H1 (cell line): ENCODE data around the gene RNU6-8. TPM values are rescaled to one million over a fixed set of nuclear protein-coding genes. Genes with fewer than 3 reads are reported as not detected.

Source experiments
- CTCF ChIA-PET: fragments of 300-600 bp; sonication (Branson Sonifier 250); formaldehyde crosslinking; loops from one replicate; lab custom pipeline; 2021; ENCODE audit not compliant: partially characterized antibody; lab: Charles Lee
- POLR2A ChIA-PET: fragments of 300-600 bp; sonication (Branson Sonifier 250); formaldehyde crosslinking; loops from one replicate; lab custom pipeline; 2021; ENCODE audit warnings: inconsistent platforms; ENCODE audit not compliant: partially characterized antibody; lab: Charles Lee
- DNase-seq, 2 experiments: peaks; one replicate each; pipeline versions ENCODE4 v3.0.0 to v3.0.0-alpha.2; 2010 to 2022; ENCODE audit warnings: low spot score in 2 of 2, low read depth in 1 of 2, mixed read lengths in 1 of 2
- FAIRE-seq: peaks from 2 replicates; lab custom pipeline; 2011; peaks lifted over from hg19 to GRCh38; lab: Jason Lieb, UNC
- H2AFZ ChIP-seq: 2 replicates; pipeline ENCODE4 v1.8.1; 2012; ENCODE audit warnings: low read length, inconsistent platforms
- H2AK5ac ChIP-seq: 2 replicates; pipeline ENCODE4 v1.6.1; 2013; ENCODE audit warnings: low read depth, low read length
- H2BK120ac ChIP-seq: replicated peaks from 2 replicates; pipeline ENCODE3; 2013; ENCODE audit warnings: low read depth, low read length, inconsistent platforms
- H2BK12ac ChIP-seq: 2 replicates; pipeline ENCODE4 v1.6.1; 2013; ENCODE audit warnings: low read depth, low read length
- H2BK15ac ChIP-seq: 2 replicates; pipeline ENCODE4 v1.6.1; 2013; ENCODE audit warnings: low read length
- H2BK20ac ChIP-seq: 2 replicates; pipeline ENCODE4 v1.6.1; 2013; ENCODE audit warnings: low read length
- H2BK5ac ChIP-seq: 2 replicates; pipeline ENCODE4 v1.6.1; 2013; ENCODE audit warnings: low read depth, low read length
- H3K14ac ChIP-seq: 2 replicates; pipeline ENCODE4 v1.6.1; 2013; ENCODE audit warnings: inconsistent platforms; ENCODE audit not compliant: insufficient read length
- H3K18ac ChIP-seq: 2 replicates; pipeline ENCODE4 v1.6.1; 2013; ENCODE audit warnings: low read length; ENCODE audit errors: extremely low read depth
- H3K23ac ChIP-seq: 2 replicates; pipeline ENCODE4 v1.6.1; 2013; ENCODE audit warnings: inconsistent platforms; ENCODE audit not compliant: insufficient read length
- H3K23me2 ChIP-seq: 2 replicates; pipeline ENCODE4 v1.6.1; 2013; ENCODE audit warnings: low read depth, low read length
- H3K27ac ChIP-seq: 2 replicates; pipeline ENCODE4 v1.6.1; 2011; ENCODE audit warnings: low read depth, low read length, inconsistent platforms
- H3K27me3 ChIP-seq, 4 experiments: replicated peaks in 1 of 4; 1 replicate in 1 of 4; 2 replicates in 3 of 4; pipeline versions ENCODE4 v1.6.1 to v1.8.1; 2011 to 2013; ENCODE audit warnings: low read length in 3 of 4, mild to moderate bottlenecking in 3 of 4, inconsistent platforms in 2 of 4, mixed read lengths in 2 of 4, moderate library complexity in 1 of 4; ENCODE audit not compliant: control insufficient read depth in 3 of 4, insufficient read depth in 3 of 4; ENCODE audit errors: extremely low read depth in 1 of 4
- H3K36me3 ChIP-seq, 4 experiments: 2 replicates each; pipeline versions ENCODE4 v1.6.1 to v1.8.1; 2011 to 2013; ENCODE audit warnings: mild to moderate bottlenecking in 4 of 4, low read length in 3 of 4, moderate library complexity in 2 of 4, control low read depth in 1 of 4, inconsistent platforms in 1 of 4; ENCODE audit not compliant: insufficient read depth in 4 of 4, control insufficient read depth in 2 of 4
- H3K4ac ChIP-seq: replicated peaks from 2 replicates; pipeline ENCODE3; 2013; ENCODE audit warnings: low read length, low read depth, mixed read lengths, inconsistent platforms; ENCODE audit not compliant: insufficient read length
- H3K4me1 ChIP-seq, 4 experiments: replicated peaks in 1 of 4; 1 replicate in 1 of 4; 2 replicates in 3 of 4; pipeline versions ENCODE4 v1.6.1 to v1.8.1; 2011 to 2013; ENCODE audit warnings: low read length in 3 of 4, inconsistent platforms in 2 of 4, mixed read lengths in 1 of 4; ENCODE audit not compliant: insufficient read depth in 4 of 4, control insufficient read depth in 3 of 4
- H3K4me2 ChIP-seq, 2 experiments: 2 replicates each; pipeline versions ENCODE4 v1.6.1 to v1.8.1; 2011 to 2013; ENCODE audit warnings: low read depth in 2 of 2, low read length in 2 of 2, control low read depth in 1 of 2, inconsistent platforms in 1 of 2, mild to moderate bottlenecking in 1 of 2; ENCODE audit not compliant: insufficient read depth in 1 of 2
- H3K4me3 ChIP-seq, 4 experiments: fragments of 200-600, 300-600 bp in 1 of 4; sonication (generic), shearing (Covaris generic), sonication (Bioruptor Twin) in 1 of 4; 2 replicates each; pipeline versions ENCODE4 v1.5.1 to v1.8.1; 2011 to 2016; ENCODE audit warnings: low read length in 4 of 4, low read depth in 3 of 4, control low read depth in 2 of 4, inconsistent platforms in 2 of 4, mild to moderate bottlenecking in 2 of 4, mixed read lengths in 1 of 4, moderate library complexity in 1 of 4; ENCODE audit not compliant: insufficient read depth in 2 of 4; ENCODE audit errors: extremely low read depth in 1 of 4
- H3K56ac ChIP-seq: replicated peaks from 2 replicates; pipeline ENCODE3; 2013; ENCODE audit warnings: low read depth, mild to moderate bottlenecking, mixed read lengths, low read length, inconsistent platforms; ENCODE audit not compliant: insufficient read length
- H3K79me1 ChIP-seq: 2 replicates; pipeline ENCODE4 v1.6.1; 2013; ENCODE audit warnings: low read depth, low read length, control low read depth
- H3K79me2 ChIP-seq, 2 experiments: 2 replicates each; pipeline versions ENCODE4 v1.6.1 to v1.8.1; 2012 to 2013; ENCODE audit warnings: low read length in 2 of 2, mild to moderate bottlenecking in 2 of 2, inconsistent platforms in 1 of 2; ENCODE audit not compliant: insufficient read depth in 2 of 2, control insufficient read depth in 1 of 2
- H3K9ac ChIP-seq, 4 experiments: replicated peaks in 1 of 4; 1 replicate in 1 of 4; 2 replicates in 3 of 4; pipeline versions ENCODE4 v1.6.1 to v1.8.1; 2011 to 2013; ENCODE audit warnings: low read depth in 3 of 4, low read length in 3 of 4, control low read depth in 2 of 4, mild to moderate bottlenecking in 2 of 4, moderate library complexity in 2 of 4, inconsistent platforms in 1 of 4; ENCODE audit errors: extremely low read depth in 1 of 4
- H3K9me3 ChIP-seq, 2 experiments: 2 replicates each; pipeline versions ENCODE4 v1.6.1 to v1.8.1; 2012 to 2013; ENCODE audit warnings: mild to moderate bottlenecking in 2 of 2, moderate library complexity in 2 of 2, control low read depth in 1 of 2, inconsistent platforms in 1 of 2, low read depth in 1 of 2, low read length in 1 of 2, mixed read lengths in 1 of 2; ENCODE audit not compliant: insufficient read depth in 2 of 2
- H4K20me1 ChIP-seq, 2 experiments: replicated peaks in 1 of 2; 2 replicates each; pipeline versions ENCODE3 to v1.8.1; 2011 to 2013; ENCODE audit warnings: inconsistent platforms in 2 of 2, low read length in 2 of 2, mild to moderate bottlenecking in 1 of 2; ENCODE audit not compliant: insufficient read depth in 2 of 2, control insufficient read depth in 1 of 2
- H4K5ac ChIP-seq: 2 replicates; pipeline ENCODE4 v1.6.1; 2013; ENCODE audit warnings: low read length, low read depth, mixed read lengths, inconsistent platforms; ENCODE audit not compliant: insufficient read length
- H4K8ac ChIP-seq: 2 replicates; pipeline ENCODE4 v1.8.0; 2013; ENCODE audit warnings: mild to moderate bottlenecking, moderate library complexity, low read length, inconsistent platforms; ENCODE audit not compliant: insufficient read depth; ENCODE audit errors: extremely low read depth
- H4K91ac ChIP-seq: replicated peaks from 2 replicates; pipeline ENCODE3; 2013; ENCODE audit warnings: low read length, mixed read lengths, inconsistent platforms; ENCODE audit not compliant: insufficient read length
- POU5F1 ChIP-seq: IDR thresholded peaks from 2 replicates; pipeline ENCODE4 v1.6.1; 2011; ENCODE audit warnings: low read depth, mild to moderate bottlenecking, low read length, moderate library complexity
- SP4 ChIP-seq: IDR thresholded peaks from 2 replicates; pipeline ENCODE4 v1.6.1; 2012; ENCODE audit warnings: low read length, inconsistent platforms
- TAF7 ChIP-seq: optimal IDR thresholded peaks from 2 replicates; pipeline ENCODE3; 2011; ENCODE audit warnings: low read depth, mild to moderate bottlenecking, inconsistent platforms, low read length, moderate library complexity, borderline replicate concordance
- WGBS, 2 experiments: shearing (Covaris generic) in 1 of 2; methylation state at CpG; one replicate each; pipeline versions ENCODE4 v1.1.6 to v1.1.7; 2013 to 2015; ENCODE audit warnings: low lambda C conversion rate in 2 of 2, mixed read lengths in 2 of 2, inconsistent platforms in 1 of 2, low coverage in 1 of 2, missing lambda C conversion rate in 1 of 2; ENCODE audit not compliant: insufficient replicate concordance in 2 of 2, insufficient coverage in 1 of 2, insufficient read length in 1 of 2; ENCODE audit errors: extremely low coverage in 1 of 2, missing lambda C conversion rate in 1 of 2; 5-methylcytosine and 5-hydroxymethylcytosine counted together
- polyA plus RNA-seq, 7 experiments: library from polyadenylated mRNA; depleted of rRNA in 3 of 7; stranded (reverse) in 5 of 7; unstranded in 2 of 7; fragments of >200 nt in 5 of 7; fragments of 200-250 nt in 2 of 7; gene quantifications; 1 replicate in 5 of 7; 2 replicates in 1 of 7; 4 replicates in 1 of 7; pipeline versions ENCODE4 v1.2.1 to v1.2.3, GENCODE V29; 2011 to 2013; ENCODE audit warnings: missing spikeins in 2 of 7, mixed read lengths in 2 of 7
- total RNA-seq: library from RNA; stranded (reverse); fragmentation: NEBNext Ultra II Directional; extraction: Animal tissue kit (Norgen Biotek cat#: 25700); gene quantifications from 2 replicates; pipeline ENCODE4 v1.2.1, GENCODE V29; 2021

The RNU6-8 gene
- total and polyA plus RNA-seq, 2 of the 8 experiments (the other 6 are each of a cell fraction or from before 2014, with no cell fraction given): not detected

- Histone ChIP-seq H4K20me1 (no peaks in the 10 kb centered on the region), H3K14ac (no peak overlapping the region), H3K4me3 (no peak overlapping the region), H2BK5ac (no peak overlapping the region), H4K5ac (no peak overlapping the region), H3K4me1 (no peaks in the 10 kb centered on the region), H3K36me3 (no peaks in the 10 kb centered on the region), H3K9ac (no peak overlapping the region), H3K79me1 (no peaks in the 10 kb centered on the region), H2AFZ (no peak overlapping the region), H2BK12ac (no peak overlapping the region), H3K18ac (no peak overlapping the region), H3K56ac (no peak overlapping the region), H3K4ac (no peak overlapping the region), H3K23me2 (no peaks in the 10 kb centered on the region; the same call in 1 of the 2 replicates), H3K23ac (no peak overlapping the region), H3K9me3 (no peaks in the 10 kb centered on the region), H2AK5ac (no peak overlapping the region), H3K27ac (no peak overlapping the region), H2BK20ac (no peak overlapping the region), H3K27me3 (no peaks in the 10 kb centered on the region), H4K8ac (no peak overlapping the region), H2BK15ac (no peak overlapping the region), H2BK120ac (no peak overlapping the region), H4K91ac (no peak overlapping the region), H3K4me2 (no peak overlapping the region), H3K79me2 (no peaks in the 10 kb centered on the region)
- FAIRE-seq: no peak
- 0% methylated on average over 1 of the region's 1 CpG; no CpG with 5 or more reads in 1 of the 2 experiments for WGBS, 2 experiments
- CTCF ChIA-PET: interaction anchor here (0.6 to 1.1 kb wide), 3 partner anchors 28 to 157 kb away, joined by 3 to 4 read pairs (median 3); no protein-coding TSS in a partner anchor
- POLR2A ChIA-PET: no interaction called here
- TF ChIP-seq POU5F1 (no peak), TAF7 (no peak), SP4 (no peak)
- DNase-seq: no peak
Observed at GRCh38 chr14:32225378-32225920, 22.4 kb upstream of the RNU6-8 start.
